Vagina (tissue), 2 donors: ENCODE data around the gene ABCA5.

ENCODE experiments used
- POLR2A ChIP-seq, 2 donors: fragments of 450-650 bp; IDR thresholded peaks; one replicate each; pipeline ENCODE4 v1.6.1; 2017; ENCODE audit warnings: antibody characterized with exemption in 2 of 2, mild to moderate bottlenecking in 2 of 2, moderate library complexity in 2 of 2
- POLR2AphosphoS5 ChIP-seq, 2 donors: sonication (generic); formaldehyde crosslinking; IDR thresholded peaks; one replicate each; pipeline ENCODE4 v1.9.0; 2017; ENCODE audit warnings: antibody characterized with exemption in 2 of 2, mild to moderate bottlenecking in 2 of 2, low read depth in 1 of 2; ENCODE audit not compliant: insufficient read depth in 1 of 2
- TF ChIP-seq, protein P1 (sequence below), 3 experiments: fragments of 450-650 bp in 2 of 3; fragments of 200-600 bp in 1 of 3; sonication (generic) in 1 of 3; IDR thresholded peaks; one replicate each; pipeline ENCODE4 v1.5.1; 2017 to 2019; ENCODE audit warnings: antibody characterized with exemption in 3 of 3, mild to moderate bottlenecking in 2 of 3, moderate library complexity in 2 of 3

DNA sequence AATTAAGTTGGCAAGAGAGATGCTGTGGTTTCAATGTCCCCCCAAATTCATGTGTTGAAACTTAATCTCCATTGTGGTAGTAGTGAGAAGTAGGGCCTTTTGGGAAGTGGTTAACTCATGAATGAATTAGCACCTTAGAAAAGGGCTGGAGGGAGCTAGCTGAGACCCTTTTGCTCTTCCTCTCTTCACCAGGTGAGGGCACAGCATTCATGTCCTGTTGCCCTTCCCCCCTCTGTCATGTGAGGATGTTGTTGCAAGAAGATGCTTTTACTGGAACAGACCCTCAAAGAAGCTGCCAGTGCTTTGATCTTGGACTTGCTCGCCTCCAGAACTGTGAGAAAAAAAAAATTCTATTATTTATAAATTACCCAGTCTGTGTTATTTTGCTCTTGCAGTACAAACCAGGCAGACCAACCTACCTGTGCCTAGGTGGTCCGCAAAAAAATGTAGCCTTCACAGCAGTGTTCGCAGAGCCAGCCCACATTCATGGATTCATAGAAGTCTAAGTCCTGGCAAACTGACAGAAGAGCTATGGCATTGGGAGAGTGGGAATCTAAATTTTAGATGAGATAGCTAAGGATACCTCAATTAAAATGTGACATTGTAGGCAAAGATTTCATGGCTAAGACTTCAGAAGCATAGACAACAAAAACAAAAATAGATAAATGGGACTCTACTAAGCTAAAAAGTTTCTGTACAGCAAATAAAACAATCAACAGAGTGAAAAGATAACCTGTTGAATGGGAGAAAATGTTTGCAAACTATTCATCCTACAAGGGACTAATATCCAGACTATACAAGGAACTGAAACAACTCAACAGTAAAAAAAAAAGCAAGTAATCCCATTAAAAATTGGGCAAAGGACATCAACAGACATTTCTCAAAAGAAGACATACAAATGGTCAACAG lies 32.0 kb upstream of the ABCA5 start:
- TF ChIP-seq POLR2AphosphoS5 (IDR thresholded peaks at IDR 0.05; ENCODE audit: insufficient read depth in 1 of 2, low read depth in 1 of 2) (no peak), POLR2A (IDR thresholded peaks at IDR 0.05) (no peak)
- TF ChIP-seq, protein P1, sequence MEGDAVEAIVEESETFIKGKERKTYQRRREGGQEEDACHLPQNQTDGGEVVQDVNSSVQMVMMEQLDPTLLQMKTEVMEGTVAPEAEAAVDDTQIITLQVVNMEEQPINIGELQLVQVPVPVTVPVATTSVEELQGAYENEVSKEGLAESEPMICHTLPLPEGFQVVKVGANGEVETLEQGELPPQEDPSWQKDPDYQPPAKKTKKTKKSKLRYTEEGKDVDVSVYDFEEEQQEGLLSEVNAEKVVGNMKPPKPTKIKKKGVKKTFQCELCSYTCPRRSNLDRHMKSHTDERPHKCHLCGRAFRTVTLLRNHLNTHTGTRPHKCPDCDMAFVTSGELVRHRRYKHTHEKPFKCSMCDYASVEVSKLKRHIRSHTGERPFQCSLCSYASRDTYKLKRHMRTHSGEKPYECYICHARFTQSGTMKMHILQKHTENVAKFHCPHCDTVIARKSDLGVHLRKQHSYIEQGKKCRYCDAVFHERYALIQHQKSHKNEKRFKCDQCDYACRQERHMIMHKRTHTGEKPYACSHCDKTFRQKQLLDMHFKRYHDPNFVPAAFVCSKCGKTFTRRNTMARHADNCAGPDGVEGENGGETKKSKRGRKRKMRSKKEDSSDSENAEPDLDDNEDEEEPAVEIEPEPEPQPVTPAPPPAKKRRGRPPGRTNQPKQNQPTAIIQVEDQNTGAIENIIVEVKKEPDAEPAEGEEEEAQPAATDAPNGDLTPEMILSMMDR (IDR thresholded peaks at IDR 0.05): no peak
